Colon (tissue), 2 donors: Measurements from ENCODE around the gene TRAF3IP3.
A peak's percentile ranks its signal among the peaks of the same experiment; 100 is the strongest.
"Not testable (repeated sequence)": the region's sequence is repeated elsewhere in the genome, so short reads cannot be mapped to it uniquely, and the experiment has no call there.

Experiments used
- FAIRE-seq: peaks from 2 replicates; lab custom pipeline; 2012; peaks lifted over from hg19 to GRCh38; lab: Jason Lieb, UNC
- donor health status: control.
- donor health status: control.

TRAF3IP3 gene

DNA sequence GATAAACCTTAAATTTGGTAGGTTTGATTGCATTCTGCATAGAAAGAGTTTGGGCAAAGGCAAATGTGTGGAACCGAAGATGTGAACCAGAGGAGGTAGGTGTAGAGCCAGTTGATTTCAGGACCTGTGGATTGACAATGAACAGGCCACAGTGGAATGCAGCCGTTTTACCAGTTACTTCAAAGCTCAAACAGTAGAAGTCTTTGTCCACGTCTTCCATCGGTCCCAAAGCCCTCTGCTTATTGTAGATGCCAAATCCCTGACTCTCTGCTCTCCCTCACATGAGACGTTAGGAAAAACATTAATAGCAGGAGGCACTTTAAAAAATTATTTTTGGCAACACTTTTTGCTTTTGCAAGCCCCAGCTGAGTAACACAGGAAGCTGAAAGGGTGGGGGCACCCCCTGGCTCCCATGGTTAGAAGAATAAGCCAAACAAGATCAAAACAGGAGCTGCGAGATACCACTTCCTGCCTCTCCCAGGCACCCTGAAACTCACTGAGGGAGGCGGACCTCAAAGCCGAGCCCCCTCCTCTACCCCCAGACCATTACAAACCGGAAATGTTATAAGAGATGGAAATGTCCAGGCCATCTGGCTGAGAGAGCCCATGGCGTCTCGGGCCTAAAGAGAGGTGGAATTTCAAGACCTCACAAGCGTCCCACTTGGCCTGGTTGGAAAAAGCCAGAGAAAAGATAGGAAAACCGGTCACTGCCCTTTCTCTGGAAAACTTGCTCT is 13.5 kb downstream of the TRAF3IP3 start:
- no peak for FAIRE-seq

DNA sequence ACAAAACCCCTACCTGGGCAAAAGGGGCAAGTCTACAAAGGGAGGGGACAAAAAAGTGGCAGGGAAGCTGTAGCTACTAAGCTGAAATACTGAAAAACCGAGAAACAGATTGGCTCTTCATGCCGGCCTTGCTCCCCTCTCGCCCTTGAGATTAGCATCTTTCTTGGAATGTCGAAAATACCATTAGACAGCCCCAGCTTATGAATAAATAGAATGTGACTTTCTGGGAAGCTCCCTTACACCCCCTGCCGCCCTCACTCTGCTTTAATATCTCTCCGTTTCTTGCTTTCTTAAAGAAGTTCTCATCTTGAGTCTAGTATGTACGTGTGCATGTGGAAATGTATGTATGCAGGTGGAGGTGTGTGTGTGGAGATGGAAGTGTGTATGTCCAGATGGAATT is 14.1 kb downstream of the TRAF3IP3 start:
- no peak for FAIRE-seq

DNA sequence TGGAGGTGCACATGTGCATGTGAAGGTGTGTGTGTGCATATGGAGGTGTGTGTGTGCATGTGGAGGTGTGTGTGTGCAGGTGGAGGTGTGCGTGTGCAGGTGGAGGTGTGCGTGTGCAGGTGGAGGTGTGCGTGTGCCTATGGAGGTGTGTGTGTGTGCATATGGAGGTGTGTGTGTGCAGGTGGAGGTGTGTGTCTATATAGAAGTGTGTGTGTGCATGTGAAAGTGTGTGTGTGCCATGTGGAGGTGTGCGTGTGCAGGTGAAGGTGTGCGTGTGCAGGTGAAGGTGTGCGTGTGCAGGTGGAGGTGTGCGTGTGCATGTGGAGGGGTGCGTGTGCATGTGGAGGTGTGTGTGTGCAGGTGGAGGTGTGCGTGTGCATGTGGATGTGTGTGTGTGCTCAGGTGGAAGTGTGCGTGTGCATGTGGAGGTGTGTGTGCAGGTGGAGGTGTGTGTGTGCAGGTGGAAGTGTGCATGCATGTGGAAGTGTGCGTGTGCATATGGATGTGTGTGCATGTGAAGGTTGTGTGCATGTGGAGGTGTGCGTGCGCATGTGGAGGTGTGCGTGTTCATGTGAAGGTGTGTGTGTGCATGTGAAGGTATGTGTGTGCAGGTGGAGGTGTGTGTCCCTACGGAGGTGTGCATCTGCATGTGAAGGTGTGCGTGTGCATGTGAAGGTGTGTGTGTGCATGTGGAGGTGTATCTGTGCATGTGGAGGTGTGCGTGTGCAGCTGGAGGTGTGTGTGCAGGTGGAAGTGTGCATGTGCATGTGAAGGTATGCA is 15.0 kb downstream of the TRAF3IP3 start:
- FAIRE-seq = no peak

DNA sequence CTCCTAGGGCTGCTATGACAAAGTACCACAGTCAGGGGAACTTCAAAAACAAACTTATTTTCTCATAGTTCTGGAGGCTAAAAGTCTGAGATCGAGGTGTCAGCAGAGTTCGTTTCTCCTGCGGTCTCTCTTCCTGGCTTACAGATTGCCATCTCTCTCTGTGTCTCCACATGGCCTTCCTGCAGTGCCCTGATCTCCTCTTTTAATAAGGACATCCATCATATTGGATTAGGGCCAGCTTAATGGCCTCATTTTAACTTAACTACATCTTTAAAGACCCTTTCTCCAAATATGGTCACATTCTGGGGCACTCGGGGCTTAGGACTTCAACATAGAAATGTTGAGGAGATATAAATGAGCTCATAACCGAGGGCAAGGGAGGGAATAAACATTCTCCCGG is 16.3 kb downstream of the TRAF3IP3 start:
- FAIRE-seq = no peak

DNA sequence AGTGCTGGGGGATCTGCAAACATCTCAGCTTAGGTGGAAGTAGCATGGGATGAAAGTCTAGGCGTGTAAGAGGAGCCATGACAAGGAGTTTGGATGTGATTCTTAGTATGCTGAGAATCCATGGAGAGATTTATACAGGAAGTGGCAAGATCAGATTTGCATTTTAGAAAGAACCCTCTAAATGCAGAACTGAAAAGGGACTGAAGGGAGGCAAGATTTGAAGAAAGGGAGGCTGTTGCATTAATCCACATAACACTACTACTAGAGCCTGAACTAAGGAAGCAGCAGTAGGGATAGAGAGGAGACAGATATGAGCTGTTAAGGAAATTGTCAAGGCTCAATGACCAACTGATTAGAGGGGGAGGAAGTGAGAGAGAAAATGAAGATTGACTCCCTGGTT is 18.7 kb downstream of the TRAF3IP3 start:
- FAIRE-seq = no peak

DNA sequence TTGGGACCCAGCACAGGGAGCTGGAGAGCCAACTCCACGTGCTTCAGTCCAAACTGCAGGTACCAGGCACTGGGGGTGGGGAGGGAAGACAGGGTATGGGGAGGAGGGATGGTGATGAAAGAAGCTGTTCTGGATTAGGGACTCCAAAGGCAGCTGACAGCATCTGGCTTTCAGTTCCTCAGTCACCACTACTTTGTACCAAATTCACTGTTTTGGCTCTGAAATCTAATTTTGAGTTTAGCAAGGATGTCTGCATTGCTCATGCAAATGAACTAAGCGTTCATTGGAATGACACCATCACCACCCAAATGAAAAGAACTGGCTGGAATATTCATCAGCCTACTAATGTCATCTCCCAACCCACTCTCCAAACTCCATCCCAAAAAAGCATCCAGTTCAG is 19.8 kb downstream of the TRAF3IP3 start:
- no peak for FAIRE-seq

DNA sequence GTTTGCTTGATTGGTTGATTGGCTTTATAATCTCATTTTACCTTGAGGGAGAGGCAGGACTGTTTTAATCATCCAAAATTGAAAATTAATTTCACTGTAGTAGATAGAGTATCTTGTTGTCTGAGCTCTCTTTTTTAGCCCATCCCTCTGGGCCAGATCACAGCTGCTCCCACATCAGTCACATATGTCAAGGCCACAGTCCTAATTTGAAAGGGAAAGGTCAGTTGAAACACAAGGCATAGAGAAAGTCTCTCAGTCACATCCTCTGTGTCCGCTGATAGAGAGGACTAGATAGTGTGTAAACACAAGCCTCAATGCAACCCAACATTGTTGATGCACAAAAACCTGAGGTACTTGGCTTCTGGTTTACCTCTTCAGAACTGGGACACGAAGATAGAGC is 21.7 kb downstream of the TRAF3IP3 start:
- FAIRE-seq = no peak

DNA sequence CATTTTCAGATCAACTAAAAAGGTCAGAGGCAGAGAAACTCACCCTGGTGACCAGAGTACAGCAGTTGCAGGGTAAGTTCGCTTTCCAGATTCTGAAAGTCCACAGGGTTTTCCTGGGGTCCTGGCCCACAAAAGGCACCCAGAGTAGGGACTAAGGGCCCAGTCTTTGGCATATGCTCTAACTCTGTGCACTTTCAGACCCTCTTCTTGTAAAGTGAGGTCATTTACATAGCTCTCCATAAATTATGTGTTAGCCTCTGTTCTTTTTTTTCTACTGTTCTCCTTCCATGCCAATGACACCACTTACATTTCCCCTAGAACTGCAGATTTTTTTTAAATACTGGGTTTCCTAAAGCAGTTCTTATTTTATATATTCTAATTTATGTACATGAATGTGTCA is 22.2 kb downstream of the TRAF3IP3 start:
- no peak for FAIRE-seq

DNA sequence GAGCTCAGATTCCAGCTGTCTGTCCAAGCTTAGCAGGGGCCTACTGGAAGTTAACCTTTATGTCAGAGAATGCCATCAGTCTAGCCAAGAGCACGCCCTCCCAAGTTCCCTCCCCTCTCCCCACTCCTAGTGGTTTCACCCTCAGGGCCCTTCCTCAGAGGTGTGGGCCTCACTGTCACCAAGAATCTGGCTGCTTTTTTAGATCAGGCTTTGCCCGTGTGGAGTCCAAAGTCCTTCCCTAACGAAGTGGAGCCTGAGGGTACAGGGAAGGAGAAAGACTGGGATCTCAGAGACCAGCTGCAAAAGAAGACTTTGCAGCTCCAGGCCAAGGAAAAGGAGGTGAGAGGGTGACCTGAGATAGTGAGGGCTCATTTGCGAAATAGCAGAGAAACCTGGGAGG is 24.4 kb downstream of the TRAF3IP3 start:
- no peak for FAIRE-seq

DNA sequence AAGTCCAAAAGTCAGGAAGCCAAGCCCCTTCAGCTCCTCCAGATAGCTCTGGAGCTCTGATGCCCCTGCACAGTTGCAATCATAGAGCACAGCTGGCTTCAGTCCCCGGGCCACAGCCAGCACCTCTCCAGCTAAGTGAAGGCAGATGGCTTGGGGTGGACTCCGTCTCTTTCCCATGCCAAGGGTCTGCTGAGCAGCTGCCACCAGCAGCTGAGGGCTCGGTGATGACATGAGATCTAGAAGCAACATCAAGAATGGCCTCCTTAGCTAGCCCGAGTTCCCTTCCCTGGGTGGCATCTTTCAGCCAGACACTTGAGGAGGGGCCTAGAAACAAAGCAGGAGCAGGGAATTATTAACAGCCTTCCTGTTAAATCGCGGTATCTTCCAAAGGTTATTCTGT is 27.5 kb downstream of the TRAF3IP3 start:
- no peak for FAIRE-seq

DNA sequence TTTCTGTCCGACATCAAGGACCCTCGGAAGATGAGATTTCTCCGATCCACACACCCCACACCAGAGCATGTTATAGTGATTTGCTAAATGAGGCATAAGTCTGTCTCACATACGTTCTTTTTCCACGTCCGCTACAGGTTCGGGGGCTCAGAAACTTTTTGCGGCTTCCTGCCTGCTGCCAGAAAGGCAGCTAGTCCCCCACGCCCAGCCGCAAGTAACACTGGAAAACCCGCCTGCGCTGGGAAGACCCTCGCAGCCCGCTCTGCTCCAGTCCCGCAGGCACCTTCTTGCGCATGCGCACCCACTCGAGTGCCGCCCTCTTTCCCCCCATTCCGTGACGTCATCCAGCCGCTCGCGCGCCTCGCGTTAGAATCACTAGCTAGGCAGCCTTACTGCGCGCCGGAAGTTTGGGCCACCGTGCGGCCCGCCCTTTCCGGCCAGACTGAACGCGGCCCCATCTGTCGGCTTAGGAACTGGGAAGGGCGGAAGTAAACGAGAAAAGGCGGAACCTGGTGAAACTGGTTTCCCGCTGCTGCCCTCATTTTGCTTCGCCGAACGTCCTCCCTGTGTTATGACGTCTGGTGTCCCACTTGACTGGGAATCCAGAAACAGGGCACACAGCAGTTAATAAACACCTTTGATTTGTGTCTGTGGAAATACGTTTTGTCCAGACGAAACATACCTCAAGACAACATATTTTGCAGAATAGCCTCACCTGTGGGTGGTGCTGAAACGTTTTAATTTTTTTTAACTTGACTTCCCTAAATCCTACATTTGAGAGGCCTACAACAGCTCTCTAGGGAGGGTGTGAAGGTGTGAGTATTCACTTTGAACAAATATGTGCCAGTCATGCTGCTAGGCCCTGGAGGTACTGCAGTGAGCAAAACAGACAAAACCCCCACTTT is 28.7 kb downstream of the TRAF3IP3 start, which contains the start of gene C1orf74:
Gene C1orf74 (minus strand): TSS at position 295 of the 905 bp plus-strand sequence. CDS start 925 bp downstream, outside the sequence.
- peak; percentile 60 for FAIRE-seq

DNA sequence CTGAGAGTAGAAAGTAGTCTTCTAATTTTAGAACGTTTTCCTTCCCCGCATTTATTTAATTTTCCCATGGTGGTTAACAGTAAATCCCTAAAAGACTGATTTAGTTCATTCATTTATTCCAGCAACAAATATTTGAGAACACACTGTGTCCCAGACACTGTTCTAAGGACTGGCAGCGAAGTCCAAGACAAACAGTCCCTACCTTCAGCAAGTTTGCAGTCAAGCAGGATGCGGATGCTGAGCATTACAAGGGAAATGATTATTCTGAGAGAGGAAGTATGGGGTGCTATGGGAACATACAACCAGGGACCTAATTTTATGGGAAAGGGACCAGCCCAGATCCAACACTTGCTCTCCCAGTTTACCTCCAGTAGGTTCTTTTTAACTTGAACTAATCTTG is 29.7 kb downstream of the TRAF3IP3 start:
- no peak for FAIRE-seq

DNA sequence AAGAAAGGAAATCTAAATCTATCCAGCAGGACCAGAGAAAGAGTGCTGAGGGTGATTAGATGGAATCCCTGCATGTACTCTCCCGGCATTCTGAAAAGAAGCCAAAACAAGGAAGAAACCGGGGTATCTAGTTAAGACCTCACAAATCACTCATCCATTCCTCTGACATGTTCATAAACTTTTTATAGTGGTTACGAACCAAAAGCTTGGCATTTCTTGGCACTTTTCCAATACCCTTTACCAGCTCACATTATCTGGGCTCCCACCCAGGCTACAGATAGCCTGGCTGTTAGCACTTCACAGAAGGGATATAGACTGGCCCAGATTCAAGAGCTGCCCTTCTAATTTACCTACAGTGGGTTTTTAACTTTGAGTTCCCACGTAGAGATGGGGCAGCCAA is 30.3 kb downstream of the TRAF3IP3 start:
- no peak for FAIRE-seq

DNA sequence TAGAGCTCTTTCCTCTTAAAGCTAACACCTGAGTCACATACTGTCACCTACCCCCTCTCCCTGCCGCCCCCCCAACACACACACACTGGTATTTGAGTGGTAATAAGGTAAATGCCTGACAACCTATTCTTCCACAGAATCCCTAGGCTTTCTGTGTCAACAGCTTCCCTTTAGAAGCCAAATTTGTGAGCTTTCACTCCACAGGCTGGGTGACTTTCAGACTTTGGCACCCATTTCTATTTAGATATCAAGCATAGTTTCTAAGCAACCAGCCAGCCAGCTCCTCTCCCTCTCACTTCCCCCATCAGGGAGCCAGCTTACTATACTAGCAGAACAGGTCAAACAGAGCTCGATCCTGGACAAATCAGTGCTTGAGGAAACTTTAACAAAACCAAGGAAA is 31.7 kb downstream of the TRAF3IP3 start:
- FAIRE-seq = no peak

DNA sequence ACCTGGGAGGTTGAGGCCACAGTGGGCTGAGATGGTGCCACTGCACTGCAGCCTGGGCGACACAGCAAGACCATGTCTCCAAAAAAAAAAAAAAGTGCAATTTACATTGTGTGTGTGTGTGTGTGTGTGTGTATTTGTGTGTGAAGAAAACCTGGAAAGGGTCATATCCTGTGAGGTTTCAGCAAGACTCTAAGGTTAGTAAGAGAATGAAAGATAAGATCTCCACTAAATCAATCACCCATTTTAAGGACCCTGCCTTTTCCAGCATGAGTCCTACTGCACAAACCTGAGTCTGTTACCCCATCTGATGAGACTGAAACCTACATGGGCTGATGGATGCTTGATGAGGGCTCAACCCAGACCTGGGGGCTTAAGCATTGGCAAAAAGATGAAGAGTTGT is 33.4 kb downstream of the TRAF3IP3 start:
- no peak for FAIRE-seq

DNA sequence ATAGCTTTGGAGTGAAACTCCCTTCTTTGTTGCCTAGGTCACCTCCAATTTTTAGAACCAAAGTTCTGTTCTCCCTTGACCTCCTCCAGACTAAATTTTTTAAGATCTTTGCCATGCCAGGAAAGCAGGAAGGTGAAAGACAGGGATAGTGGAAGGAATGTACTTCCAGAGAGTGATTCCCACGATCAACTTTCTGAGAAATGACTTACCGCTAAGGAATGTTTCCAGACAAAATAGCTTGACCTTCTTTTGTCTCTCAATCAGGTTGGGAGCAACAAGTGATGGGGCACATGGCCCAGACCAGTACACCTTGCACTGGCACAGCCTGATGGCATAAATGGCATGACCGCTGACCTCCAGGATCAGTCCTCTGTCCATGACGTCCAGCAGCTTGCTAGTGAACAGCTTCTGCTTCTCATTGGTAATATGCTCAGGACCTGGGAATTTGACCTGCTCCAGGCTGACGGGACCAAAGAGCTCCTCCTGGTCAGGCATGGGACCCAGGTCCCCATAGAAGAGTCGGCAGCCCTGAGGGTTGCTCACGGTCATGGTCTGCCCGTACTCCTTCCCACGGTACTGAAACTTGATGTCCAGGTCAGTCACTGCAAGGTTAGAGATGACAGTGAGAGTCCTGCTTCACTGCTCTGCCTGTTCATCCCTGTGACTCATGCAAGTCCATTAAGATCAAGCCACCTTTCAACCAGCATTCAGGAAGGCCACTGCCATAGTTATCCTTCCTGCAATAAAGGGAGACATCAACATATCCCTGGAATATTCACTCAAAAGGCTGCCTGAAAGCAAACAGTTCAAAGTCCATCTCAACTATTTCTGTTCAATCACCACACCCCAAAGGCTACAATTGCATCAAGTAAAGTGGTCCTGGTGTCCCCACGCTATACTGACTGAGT is 34.7 kb downstream of the TRAF3IP3 start:
- no peak for FAIRE-seq

DNA sequence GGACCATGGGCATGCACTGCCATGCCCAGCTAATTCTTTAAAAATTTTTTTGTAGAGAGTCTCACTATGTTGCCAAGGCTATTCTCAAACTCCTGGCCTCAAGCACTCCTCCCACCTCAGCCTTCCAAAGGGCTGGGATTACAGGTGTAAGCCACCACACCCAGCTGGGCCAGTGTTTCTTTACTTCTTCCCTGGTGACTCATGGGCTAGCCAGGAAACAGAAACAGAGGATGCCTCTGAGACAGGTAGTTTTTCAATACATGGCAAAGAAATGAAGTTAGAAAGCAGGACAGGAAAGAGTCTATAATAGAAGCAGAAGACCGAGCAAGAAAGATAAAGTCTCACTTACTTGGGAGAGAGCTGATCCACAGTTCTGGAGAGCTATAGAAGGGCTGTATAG is 36.1 kb downstream of the TRAF3IP3 start:
- no peak for FAIRE-seq

DNA sequence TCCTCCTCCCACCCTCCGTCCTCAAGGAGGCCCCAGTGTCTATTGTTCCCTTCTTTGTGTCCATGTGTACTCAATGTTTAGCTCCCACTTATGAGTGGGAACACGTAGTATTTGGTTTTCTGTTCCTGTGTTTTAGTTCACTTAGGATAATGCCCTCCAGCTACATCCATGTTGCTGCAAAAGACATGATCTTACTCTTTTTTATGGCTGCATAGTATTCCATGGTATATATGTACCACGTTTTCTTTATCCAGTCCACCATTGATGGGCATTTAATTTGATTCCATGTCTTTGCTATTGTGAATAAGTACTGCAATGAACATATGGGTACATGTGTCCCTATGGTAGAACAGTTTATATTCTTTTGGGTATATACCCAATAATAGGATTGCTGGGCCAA is 37.9 kb downstream of the TRAF3IP3 start:
- not testable (repeated sequence) for FAIRE-seq

DNA sequence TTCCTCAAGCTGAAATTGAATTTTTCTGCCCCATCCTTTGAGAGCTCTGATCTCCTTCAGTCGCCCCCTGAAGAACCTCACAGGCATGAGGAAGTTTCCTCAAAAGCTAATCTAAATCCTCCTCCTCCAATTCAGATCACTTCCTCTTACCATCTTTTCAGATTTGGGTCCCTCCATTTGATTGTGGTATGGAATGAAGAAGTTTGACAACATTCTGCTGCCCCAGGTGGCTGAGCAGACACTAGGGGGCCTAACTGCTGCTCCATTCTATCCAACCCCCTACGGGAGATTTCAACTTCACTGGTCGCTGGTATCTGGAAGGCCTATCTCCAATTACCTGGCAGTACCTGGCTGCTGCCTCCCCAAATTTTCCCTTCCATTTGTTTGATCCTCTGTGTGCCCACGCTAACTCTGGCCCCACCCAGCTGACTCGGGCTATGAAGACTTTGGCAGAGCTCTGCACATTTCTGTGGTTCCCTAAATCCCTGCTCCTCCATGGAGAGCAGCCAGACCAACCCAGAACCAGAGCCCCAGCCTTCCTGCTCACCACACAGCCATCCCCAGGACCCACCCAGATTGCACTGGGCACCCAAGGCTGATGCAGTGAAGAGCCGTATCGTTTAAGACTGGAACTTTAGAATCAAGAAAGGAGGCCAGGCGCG is 42.3 kb downstream of the TRAF3IP3 start:
- no peak for FAIRE-seq

DNA sequence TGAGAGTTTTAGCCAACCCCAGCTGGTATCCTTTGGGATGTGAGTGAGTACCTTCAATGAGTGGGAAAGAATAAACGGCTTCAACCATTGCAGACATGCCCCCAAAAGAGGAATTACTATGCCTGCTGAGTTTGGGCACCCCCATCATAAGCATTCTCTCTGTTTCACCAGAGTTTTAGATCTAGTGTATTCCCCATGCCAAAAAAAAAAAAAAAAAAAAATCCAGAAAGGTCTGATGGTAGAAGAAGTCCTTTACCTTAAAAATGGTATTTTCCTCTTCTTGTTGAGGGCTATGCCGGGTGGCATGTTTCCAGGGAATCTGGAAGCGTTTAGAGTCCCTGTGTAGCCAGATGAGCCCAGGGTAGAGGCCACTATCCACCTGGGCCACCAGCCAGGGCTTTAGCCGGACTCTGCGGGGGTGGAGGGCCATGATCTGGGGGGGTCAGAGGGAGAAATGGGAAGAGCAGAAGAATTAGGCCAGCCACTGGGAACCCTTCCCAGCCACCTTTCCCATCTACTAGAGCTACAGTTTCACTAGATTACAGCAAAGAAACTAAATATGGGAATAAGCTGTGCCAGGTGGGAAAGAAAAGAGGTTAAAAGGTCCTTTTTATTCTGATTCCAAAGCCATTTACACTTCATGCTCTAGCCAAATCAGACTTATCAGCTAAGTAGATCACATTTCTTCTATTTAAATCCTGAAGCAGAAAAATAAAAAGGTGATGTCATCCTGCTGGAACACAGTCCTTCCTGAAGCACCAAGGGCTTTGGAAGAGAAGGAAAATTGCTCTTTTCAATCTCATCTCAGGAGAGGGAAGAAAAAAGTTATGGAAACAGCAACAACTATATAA is 45.4 kb downstream of the TRAF3IP3 start:
- no peak for FAIRE-seq
